M059J (cell line): ENCODE measurements around the gene SPATS2. TPM values are rescaled to one million over a fixed set of nuclear protein-coding genes. Genes with fewer than 3 reads are reported as not detected.
"Not testable (repeated sequence)": the region's sequence is repeated elsewhere in the genome, so short reads cannot be mapped to it uniquely, and the experiment has no call there.

Experiments
- DNase-seq: peaks from one replicate; pipeline ENCODE4 v3.0.0-alpha.2; 2012; ENCODE audit warnings: low read depth
- total RNA-seq: library from RNA; depleted of rRNA; stranded (reverse); fragments of >200 nt; shearing (Covaris generic); gene quantifications from 2 replicates; pipeline ENCODE4 v1.2.3, GENCODE V29; 2014

SPATS2 gene
- total RNA-seq, 1 experiment from 2014 or later: 29.9 TPM

- no peak for DNase-seq
These were observed 18.0 kb upstream of the SPATS2 start for GRCh38 chr12:49349266-49349665.

DNA sequence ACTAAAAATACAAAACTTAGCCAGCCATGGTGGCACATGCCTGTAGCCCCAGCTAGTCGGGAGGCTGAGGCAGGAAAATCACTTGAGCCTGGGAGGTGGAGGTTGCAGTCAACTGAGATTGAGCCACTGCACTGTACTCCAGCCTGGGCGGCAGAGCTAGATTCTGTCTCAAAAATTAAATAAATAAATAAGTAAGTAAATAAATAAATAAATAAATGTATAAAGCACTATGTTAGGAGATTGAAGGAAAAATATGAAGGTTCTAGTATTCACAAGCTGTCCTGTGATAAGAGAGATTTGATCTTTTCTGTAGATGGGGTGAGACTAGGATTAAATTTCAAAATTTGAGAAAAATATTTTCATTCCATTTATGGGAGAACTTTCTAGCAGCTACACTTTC, 14.9 kb upstream of the SPATS2 start:
- no peak for DNase-seq

DNA sequence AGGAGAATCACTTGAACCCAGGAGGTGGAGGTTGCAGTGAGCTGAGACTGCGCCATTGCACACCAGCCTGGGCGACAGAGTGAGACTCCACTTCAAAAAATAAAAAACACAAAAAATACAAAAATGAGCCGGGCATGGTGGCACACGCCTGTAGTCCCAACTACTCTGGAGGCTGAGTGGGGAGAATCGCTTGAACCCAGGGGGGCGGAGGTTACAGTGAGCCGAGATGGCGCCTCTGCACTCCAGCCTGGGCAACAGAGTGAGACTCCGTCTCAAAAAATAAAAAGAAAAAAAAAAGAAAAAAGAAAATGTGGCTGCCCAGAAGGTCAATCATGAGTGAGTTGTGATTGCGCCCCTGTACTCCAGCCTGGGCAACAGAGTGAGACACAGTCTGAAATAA, 11.3 kb upstream of the SPATS2 start:
- DNase-seq: no peak

GRCh38 chr12:49357103-49357678, 10.1 kb upstream of the SPATS2 start:
- DNase-seq: peak; percentile 58

GRCh38 chr12:49358483-49359141, 8.7 kb upstream of the SPATS2 start:
- peak; percentile 64 for DNase-seq

GRCh38 chr12:49359671-49360070, 7.6 kb upstream of the SPATS2 start:
- no peak for DNase-seq

DNA sequence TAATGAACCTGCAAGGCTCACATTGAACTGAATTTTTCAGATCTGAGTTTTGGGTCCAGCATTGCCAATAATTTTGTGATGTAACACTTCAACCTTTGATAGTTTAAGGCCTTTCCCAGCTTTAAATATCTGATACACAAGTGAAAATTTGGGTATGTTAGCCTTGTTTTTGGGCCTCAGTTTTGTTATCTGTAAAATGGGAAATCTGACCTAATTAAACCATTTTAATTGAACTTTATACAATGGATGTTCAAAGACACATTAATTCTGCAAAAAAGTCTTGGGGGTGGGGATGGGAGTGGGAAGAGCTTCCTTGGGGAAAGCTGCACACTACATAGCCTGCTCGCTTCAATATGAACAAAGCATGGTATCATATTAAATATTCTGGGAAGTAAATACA, 5.2 kb upstream of the SPATS2 start:
- no peak for DNase-seq

DNA sequence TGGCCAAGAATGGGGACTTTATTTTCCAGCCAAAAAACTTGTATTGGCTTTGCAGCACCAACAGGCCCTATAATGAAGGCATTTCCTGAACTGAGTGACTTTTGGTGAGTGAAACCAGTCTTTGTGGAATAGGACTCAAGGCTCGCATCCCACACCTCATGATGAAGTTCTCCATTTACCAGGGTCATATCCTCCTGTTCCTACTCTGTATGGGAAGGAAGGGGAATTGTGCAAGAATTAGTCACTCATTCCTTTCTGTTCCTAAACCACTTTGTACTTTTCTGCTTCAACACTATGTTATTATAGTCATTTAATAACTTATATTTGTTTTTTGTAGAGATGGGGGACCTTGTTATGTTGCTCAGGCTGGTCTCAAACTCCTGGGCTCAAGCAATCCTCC, 2.3 kb upstream of the SPATS2 start:
- peak; percentile 81 for DNase-seq

DNA sequence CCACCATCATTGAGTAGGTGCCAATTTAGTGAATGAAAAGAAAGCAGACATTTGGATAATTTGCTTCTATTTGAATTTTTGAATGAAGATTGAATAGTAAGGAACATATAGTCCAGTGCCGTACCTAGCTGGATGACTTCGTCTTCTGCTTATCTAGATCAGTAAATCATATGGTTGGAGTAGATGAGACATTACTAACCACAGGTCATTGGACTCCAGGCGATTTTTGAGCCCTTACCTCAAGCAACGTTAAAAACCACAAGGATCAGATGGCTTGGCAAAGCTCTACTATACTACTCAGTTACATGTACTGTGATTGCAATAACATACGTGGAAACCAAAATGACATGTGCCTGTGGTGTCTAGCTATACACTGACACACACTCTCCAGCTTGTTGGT, 1.7 kb upstream of the SPATS2 start:
- peak; percentile 93 for DNase-seq

GRCh38 chr12:49366096-49366651, 1.1 kb upstream of the SPATS2 start:
- no peak for DNase-seq

DNA sequence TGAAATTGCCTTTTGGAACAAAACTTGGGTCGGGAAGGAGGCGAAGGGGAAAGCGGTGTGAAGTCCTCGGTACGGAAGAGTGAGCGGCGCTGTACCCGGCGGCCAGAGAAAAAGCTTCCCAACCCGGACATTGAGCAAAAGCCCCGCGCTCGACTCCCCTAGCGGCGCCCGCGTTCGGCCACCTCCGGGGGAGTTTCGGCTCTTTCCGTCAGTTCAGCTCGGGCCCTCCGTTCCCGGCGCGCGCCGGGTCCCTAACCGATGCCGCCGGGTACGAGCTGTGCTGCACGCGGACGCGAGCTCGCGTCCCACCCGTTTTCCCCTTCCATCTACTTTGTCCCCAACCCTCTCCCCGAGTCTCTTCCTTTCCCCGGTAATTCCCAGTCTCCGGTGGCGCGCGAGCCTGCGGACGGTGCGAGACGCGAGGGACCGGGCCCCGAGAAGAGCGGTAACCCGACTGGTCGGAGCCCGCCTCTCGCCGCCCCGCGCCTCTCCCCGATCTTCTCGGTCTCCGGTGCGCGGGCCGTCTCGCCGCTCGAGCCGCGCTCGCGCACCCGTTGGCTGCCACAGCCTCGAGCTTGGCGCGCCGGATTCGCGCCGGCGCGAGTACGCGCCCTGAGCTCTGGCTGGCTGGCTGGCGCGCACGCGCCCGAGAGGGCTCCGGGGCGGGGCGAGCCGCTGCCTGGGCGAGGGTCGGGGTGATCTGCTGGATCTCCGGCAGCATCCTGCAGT, 446 bp upstream of the SPATS2 start:
- peak; percentile 92 for DNase-seq

DNA sequence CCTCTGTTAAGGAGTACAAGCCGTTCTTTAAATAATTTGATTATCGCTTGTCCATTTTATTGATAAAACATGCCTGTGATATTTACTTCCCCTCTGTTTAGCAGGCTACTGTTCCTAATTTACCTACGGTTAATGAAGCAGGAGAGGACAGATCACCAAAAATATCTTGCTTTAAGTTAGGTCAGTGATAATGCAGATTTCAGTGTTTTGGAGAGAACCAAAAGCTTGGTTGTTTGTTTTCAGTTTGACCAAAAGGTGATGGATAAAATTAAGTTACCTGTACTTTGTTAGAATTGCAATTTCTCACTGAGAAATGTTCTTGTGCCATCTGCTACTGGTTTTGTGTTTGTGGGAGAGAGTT, 958 bp downstream of the SPATS2 start:
- DNase-seq: no peak

- DNase-seq: peak; percentile 33
These were observed 2.3 kb downstream of the SPATS2 start for GRCh38 chr12:49369411-49370145.

DNA sequence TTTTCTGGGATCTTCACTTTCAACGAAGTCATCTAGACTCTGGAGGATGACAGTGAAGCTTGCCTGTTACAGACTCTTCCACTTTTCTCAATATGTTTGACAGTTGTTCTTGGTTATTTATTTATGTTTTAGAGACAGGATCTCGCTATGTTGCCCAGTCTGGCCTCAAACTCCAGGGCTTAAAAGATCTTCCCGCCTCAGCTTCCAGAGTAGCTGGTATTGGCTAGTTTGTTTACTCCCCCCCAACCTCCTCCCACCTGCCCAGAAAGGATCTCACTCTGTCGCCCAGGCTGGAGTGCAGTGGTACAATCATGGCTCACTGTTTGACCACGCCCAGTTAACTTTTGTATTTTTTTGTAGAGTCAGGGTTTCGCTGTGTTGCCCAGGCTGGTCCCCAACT, 3.3 kb downstream of the SPATS2 start:
- DNase-seq: no peak

- no peak for DNase-seq
These were observed 8.1 kb downstream of the SPATS2 start for GRCh38 chr12:49375406-49375805.

DNA sequence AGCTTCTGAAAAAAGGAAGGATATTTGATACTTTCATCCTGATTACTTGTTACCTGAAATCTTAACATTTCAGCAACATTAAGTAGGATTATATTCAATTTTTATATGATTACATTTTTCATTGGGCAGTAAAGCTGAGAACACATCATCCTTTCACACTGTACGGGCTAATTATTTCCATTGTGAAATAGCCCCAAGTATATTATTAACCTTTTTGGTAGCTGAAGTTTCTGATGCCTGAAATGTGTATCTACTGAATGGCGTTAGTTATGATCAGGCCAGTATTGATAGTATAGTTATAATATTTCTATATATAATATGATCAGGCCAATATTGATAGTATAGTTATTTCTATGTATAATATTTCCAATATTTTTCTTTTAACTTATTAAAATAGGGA, 10.1 kb downstream of the SPATS2 start:
- no peak for DNase-seq

DNA sequence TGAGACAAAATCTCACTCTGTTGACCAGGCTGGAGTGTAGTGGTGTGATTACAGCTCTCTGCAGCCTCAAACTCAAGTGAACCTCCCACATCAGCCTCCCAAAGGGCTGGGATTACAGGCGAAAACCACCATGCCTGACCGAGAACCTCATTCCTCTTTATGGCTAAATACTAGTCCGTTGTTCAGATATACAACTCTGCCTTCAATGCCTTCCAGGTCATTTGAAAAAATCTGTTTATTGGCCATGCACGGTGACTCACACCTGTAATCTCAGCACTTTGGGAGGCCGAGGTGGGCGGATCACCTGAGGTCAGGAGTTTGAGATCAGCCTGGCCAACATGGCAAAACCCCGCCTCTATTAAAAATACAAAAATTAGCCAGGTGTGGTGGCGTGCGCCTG, 12.9 kb downstream of the SPATS2 start:
- DNase-seq: not testable (repeated sequence)

DNA sequence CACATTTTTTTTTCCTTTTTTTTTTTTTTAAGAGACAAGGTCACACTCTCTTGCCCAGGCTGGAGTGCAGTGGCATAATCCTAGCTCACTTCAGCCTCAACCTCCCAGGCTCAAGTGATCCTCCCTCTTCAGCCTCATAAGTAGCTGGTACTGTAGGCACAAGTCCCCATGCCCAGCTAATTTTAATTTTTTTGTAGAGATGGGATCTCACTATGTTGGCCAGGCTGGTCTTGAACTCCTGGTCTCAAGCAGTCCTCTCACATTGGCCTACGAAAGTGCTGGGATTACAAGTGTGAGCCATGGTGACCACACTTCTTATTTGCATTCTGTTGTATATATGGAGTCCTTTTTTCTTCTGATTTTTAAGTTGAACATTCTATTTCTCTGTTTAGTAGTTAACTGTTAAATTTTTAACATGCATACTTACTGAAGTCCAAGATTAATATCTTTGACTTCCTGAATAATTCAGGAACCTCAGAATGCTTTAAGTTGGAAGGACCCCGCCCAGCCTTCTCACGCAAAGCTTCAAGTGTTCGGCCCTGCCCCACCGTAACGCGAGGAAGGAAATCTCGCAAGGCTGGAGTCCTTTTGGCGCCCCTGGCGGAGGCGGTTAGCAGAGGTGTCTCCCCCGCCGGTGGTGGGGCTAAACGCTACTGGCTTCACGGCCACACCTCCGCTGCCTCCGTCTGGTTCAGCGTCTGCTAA, 21.6 kb downstream of the SPATS2 start:
- DNase-seq: no peak

DNA sequence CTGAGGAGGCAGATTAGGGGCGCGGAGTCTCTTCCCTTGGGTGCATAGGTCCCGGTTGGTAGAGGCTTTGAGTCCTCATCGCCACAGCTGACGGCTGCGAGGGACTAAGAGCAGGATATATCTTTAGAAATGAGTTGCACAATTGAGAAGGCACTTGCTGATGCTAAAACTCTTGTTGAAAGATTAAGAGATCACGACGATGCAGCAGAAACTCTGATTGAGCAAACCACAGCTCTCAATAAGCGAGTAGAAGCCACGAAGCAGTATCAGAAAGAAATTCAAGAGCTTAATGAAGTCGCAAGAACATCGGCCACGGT, 22.1 kb downstream of the SPATS2 start:
- DNase-seq: no peak

DNA sequence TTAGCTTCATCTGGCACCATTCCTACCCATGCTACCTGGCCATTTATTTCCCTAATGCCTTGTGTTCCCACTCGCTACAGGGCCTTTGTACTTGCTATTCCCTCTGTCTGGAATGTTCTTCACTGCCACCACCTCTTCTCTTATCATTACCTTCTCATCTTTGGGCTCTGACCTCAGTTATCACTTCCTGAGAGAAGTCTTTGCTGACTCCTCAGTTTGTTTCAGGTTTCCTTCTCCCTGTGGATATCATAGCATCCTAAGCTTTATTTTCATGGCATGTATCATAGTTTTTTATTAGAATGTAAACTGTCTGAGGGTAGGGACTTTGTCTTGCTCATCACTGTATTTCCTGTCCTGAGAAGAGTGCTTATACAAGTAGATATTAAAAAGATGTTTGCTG, 29.7 kb downstream of the SPATS2 start:
- no peak for DNase-seq

DNA sequence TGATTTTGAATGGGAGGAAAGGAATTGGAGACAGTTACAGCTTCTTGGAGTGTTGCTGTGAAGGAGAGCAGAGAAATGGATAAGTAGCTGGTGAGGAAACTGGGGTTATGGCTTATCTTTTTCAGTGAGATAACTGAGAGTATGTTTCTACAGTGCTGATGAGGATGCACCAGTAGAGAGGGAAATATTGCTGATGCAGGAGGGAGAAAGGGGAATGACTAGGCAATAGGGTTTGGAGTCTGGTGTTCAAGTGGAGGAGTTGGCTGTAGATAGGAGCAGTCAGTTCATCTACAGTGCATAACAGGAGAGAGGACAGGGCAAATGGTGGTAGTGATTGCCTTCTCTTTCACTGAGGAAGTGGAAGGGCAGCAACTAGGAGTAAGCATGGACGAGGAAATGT, 33.0 kb downstream of the SPATS2 start:
- DNase-seq: no peak

DNA sequence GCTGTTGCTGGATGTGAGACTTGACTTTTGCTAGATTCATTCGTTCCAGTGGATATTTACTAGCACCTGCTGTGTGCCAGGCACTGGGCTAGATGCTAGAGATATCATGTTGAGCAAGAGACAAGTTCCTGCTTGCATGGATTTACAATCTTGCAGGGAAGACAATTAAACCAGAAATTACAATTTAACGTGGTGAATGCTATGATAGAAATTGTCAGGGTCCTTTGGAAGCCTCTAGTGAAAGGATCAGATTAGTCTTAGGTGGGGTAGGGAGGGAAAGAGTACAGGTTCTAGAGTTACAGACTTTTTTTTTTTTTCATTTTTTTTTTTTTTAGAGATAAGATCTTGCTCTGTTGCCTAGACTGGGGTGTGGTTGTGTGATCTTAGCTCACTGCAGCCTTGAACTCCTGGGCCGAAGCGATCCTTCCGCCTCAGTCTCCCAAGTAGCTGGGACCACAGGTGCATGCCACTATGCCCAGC, 36.7 kb downstream of the SPATS2 start:
- DNase-seq: no peak
